NCI-H510A (cell line): ENCODE data around the gene EVI2A.
"Not testable (repeated sequence)": the region's sequence is repeated elsewhere in the genome, so short reads cannot be mapped to it uniquely, and the experiment has no call there.

ENCODE experiments used
- DNase-seq: peaks from one replicate; lab custom pipeline; 2025; lab: John Stamatoyannopoulos, UW

Gene EVI2A

DNA sequence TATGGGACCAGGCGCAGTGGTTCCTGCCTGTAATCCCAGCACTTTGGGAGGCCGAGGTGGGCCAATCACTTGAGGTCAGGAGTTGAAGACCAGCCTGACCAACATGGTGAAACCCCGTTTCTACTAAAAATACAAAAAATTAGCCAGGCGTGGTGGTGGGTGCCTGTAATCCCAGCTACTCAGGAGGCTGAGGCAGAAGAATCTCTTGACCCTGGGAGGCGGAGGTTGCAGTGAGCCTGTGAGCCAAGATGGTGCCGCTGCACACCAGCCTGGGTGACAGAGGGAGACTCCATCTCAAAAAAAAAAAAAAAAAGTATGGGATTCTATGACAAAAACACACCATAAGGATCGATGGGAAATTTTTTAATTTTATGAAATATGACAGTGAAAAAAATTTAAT, 9.2 kb downstream of the EVI2A start:
- not testable (repeated sequence) for DNase-seq

DNA sequence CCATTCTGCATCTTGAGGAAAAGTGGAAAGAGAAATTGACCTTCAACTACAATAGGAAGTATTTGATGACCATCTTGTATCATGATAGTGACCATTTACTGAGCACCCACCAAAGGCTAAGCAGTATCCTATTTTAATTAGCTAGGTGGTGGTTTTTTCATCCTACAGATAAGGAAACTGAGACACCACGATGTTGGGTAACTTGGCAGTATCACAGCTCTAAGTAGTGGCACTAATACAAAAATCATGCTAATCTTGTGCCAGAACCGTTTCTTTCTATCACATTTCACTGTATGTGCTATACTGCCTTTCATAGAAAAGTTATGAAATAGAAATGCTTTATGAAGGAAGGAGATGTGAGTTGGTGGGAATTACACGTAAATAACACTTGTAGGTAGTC, 9.9 kb downstream of the EVI2A start:
- DNase-seq: no peak

DNA sequence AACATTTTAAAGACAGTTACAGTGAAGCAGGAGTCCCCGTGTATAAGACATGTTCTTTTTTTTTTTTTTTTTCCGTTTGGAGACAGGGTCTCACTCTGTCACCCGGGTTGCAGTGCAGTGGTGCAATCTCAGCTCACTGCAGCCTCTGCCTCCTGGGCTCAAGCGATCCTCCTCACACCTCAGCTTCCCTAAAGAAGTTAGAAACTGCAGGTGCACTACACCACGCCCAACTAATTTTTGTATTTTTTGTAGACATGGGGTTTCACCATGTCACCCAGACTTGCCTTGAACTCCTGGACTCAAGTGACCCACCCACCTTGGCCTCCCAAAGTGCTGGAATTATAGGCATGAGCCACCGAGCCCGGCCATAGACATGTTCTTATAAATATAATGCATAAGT, 10.5 kb downstream of the EVI2A start:
- DNase-seq: no peak

DNA sequence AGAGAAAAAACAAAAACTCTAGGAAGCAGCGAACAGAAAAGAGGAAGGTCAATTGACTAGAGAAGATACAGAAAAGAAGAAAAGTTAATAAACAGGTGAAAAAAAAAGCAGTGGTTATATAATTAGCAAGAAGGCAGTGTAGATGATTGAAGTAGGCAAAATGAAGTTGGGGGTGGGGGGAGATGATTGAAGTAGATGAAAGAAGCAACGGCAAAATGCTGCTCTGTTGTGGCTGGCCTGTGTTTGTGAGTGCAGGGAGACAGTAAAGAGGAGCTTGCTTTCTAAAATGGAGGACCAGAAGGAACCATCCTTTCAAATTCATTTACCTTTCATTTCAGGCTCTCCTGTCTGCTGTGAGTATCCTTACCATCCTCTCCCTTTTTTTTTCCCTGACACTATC, 11.2 kb downstream of the EVI2A start:
- no peak for DNase-seq

DNA sequence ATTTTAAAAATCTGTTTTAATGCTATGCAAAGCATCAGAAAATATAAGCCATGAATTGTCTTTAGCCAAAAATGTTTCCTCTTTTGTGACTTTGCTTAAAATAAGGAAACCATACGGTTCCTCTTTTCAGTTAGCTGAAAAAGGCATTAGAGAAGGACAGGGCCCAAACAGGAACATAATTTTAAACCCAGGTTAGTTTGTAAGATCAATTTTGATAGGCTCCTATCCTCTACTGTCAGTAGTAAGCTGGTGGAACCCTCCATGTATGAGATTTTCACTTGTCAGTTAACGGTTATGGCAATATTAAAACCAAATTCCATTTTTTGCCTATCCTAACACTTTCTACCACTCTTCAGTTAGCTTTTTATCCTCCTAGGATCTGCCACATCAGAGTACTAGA, 11.9 kb downstream of the EVI2A start:
- DNase-seq: no peak

DNA sequence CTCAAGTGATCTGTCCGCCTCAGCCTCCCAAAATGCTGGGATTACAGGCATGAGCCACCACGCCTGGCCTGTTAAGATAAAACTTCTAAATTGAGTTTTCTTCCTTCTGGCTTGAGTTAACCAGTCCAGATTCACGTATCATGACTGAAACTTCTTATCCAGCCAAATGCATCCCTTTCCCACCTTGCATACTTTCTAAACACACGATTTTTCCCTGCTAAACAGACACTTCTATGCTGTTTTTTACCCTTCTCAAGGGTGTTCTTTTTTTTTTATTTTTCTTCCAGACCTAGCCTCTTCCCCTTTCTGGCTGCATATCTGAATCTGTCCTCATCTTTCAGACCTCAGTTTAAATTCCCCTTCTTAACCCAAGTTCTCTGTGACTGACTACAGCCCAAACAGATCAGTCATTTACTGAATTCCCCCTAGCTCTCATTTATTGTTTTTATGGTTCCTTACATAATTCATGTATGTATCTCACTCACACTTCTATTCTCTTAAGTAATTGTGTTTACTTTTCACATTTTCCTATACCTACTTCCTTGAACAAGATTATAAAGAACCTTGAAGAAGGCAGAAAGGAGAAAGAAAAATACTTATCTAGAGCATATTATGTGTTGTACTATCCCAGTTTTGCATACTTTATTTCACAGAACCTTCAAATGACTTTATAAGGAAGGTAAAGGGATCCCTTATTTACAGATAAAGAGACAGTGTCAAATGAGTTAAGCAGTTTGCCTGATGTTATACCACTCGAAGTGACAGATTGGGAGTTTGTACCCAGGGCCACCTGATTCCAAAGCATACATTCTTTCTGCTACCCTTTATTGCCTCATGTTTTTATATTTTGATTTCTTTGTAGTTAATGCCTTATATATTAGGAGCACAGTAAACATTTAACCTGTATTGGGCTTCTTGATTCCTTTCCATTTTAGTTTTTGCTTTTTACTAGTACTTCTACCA, 12.8 kb downstream of the EVI2A start:
- no peak for DNase-seq

DNA sequence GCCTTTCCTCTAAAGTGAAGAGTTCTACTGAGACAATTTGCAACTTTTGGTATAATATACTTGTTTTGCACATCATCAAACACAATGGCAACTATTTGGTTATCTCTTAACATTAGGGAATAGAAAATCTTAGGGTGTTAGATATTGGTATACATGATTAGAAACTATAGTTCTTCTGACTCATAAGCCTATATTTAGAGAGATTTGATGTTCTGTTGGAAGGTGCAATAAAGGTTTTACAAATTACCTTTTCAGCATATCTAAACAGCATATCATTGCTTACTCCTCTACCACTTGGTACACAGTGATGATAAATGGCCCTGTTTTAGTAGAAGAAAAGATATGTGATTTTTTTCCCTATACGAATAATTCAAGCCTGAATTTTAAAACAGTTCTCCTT, 13.8 kb downstream of the EVI2A start:
- DNase-seq: no peak

DNA sequence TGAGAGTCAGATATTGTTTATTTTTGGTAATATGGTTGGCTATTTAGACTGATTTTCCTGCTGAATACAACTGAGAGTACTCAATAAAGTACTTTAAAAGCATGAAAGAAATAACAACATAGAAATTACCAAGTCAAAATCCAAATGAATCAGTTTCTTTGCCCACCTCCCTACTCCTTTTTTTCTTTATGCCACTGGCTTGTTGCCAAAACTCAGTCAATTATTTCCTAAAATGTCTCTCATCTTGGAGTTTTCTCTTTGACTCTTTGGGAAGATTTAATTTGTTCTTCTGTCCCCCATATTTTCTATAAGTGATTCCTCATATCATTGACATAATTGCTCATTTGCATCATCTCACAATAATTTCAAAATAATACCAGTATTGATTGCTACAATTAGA, 21.8 kb downstream of the EVI2A start:
- no peak for DNase-seq

DNA sequence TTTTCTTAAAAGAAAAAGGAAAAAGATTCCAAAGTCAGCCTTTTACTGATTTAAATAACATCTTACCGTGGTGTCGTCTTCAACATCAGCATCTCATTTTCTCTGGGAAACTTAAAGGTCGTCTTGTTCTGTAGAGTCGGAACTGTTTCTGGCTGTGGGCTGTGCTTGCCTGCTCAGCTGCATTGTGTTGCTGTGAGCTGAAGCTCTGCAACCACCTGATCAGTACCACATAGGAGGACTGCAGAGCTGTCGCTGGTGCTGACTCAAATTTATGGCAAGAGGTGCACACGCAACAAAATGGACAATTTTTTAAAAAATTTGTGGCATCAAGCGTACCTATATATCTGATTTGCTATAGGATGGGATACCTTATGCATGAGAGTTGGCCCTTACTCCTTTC, 24.3 kb downstream of the EVI2A start, which contains the start of gene OMG:
OMG (minus strand) TSS at position 150 of the 400 bp plus-strand sequence. CDS start 908 bp downstream, outside the sequence.
- no peak for DNase-seq

DNA sequence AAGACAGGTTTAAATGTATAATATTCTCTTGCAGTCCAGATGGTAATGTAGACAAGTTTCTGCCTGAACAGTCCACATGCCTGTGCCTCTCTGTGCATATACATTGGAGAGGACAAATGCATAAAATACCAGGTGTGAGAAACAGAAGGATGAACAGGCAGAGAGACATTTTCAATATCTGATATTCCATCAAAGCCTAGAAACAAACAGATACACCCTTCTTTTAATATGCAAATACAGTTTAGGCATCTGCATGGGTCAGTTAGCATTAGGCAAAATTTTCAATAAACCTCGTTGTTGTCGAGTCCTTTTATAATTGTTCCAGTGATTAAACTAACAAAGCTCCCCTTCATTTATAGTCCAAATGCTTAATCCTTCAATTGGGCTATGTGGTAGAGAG, 25.3 kb downstream of the EVI2A start:
- no peak for DNase-seq

DNA sequence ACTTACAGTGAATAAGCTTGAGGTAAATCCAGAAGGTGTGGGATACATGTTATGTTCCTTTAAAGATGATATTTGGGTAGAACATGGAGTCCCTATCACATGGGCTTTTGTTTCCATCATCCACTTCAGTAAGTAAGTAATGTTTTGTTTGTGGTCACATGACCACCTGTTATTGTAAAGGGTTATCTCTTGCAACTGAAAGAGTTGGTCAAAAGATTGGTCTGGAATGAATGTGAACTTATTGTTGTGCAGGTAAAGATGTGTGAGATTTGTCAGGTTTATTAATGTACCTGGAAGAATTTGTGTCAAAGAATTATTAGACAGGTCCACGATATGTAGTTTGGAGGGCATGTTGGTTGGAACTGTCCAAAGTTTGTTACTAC, 25.9 kb downstream of the EVI2A start:
- DNase-seq: no peak

DNA sequence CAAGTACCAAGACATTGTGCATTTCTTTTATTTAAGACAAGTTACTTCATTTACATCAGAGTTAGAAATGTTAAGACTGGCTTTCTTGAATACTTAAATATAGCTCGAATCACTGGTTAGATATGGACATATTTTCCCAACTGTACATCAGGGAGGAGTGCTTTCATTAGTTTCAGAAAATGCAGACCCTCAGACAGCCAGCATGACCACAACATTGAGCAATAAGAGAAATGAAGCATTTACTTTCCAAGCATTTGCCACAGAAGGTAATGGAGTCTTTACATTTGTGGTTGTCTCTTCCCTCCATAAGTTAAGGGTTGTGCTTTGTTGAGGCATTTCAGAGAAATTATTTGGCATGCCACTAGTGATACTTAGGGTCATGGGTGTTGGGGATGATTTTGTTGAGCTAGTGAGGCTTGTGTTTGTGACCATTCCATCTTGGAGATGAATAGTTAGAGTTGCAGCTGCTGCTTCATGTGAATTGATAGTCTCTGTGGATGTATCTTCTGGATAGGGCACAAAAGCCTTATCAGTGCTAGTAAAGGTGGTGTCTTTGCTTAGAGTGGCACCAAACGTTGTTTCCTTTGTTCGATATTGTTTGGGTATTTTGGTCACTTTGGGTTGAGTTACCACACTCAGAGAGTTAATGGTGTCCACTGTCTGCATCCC, 26.5 kb downstream of the EVI2A start:
- no peak for DNase-seq

DNA sequence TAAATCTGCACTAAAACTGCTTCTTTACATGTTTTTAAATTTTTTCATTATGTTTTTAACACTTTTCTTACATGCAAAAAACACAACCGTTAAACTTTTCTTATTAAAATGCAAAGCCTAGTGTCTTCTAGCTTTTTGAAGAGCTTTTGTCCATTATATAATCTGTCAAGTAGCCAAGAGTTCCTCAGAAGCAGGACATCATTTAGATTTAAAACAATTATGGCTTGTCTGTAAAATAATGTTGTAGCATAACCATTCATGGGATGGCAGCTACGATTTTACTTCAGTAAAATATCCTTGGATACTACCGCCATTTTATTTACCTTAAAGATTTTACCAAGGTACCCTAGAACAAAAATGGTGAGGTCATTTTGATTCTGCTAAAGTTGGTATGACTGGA, 27.2 kb downstream of the EVI2A start:
- DNase-seq: no peak

DNA sequence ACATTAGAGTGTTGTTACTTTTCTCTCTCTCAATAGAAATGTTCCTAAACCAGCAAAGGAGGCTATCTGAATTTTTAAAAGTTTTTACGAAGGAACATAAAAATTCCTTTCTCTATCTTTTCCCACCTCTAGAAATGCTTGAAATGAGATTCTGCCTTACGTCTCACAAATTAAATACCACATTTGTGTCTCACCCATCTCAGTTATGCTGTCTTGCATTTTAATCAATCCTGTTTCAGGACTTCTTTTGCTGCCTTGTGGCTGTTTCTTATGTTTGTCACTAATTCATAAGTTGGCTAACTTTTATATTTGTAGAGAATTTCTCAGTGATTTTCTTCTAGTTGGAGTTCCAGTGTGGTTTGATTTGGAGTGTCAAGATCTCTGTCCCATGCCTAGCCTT, 27.8 kb downstream of the EVI2A start:
- no peak for DNase-seq

DNA sequence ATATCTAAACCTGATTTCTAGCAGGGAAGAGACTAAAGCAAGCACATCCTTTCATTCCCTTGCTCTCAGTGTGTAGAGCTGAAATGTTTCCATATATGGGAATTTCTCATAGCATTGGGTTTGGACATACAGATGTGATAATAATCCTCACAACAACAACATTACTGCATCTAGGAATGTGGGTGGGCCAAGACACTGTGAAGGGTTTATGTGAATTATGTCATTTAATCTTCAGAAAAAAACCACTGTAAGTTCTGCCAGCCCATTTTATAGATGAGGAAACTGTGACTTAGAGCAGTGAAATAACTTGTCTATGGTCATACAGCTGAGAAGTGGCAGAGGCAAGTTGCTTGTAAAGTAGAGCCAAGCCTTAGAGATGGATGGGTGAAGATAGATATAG, 29.6 kb downstream of the EVI2A start:
- DNase-seq: no peak

DNA sequence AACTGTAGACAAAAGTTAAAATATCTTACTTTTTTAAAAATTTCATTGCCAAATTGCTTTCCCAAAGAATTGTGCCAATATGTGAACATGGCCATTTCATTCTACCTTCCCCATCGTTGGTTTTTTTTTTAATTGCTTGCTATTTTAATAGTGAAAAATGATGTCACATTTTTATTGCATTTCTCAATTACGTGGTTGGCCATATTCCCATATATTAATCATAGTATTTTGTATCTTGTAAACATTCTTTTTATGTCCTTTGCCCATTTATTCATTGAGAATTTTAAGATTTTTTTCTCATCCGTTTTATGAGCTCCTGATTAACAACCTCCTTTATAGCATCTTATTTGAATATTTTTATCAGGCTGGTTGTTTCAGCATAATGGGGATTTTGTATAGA, 31.6 kb downstream of the EVI2A start:
- no peak for DNase-seq

DNA sequence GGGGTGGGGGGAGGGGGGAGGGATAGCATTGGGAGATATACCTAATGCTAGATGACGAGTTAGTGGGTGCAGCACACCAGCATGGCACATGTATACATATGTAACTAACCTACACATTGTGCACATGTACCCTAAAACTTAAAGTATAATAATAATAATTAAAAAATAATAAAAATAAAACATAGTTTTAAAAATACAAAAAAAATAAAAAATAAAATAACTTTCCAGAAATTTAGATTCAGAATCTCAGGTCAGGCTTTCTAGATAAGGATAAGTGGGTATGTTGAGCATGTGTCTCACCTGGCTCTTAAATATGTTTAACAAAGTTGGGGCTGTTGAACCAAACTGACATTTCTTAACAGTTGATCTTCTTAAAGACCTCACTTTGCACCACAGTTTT, 33.5 kb downstream of the EVI2A start:
- DNase-seq: not testable (repeated sequence)

DNA sequence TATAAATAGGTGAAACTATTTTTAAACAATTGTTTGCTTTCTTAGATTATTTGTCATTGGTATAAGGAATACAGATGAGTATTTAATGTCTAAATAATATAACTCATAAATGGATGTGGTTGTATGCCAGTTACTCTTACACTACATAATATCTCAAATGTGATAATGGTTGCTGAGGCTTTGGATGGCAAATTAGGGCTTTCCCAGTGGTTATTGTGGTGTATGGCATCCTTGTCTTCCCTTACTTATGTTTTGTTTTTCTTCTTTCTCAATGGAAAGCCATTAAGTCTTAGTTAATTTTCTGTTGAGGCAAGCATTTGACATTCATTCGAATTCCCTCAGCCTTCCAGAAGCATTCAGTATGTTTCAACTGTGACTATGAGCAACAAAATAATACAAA, 34.8 kb downstream of the EVI2A start:
- no peak for DNase-seq

DNA sequence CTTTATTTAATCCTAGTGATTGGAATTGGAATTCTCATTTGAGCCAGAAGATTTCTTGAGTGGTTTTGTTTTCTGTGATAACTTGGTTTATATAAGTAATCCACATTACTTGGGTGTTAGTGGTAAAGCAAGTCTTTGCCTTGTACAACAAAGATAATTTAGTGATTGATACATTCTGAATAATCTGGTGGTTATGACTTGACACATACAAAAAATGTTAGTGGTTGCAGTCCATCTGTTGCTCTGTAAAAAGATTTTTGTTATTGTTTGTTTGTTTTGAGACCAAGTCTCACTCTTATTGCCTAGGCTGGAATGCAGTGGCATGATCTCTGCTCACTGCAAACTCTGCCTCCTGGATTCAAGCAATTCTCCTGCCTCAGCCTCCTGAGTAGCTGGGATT, 37.6 kb downstream of the EVI2A start:
- no peak for DNase-seq

DNA sequence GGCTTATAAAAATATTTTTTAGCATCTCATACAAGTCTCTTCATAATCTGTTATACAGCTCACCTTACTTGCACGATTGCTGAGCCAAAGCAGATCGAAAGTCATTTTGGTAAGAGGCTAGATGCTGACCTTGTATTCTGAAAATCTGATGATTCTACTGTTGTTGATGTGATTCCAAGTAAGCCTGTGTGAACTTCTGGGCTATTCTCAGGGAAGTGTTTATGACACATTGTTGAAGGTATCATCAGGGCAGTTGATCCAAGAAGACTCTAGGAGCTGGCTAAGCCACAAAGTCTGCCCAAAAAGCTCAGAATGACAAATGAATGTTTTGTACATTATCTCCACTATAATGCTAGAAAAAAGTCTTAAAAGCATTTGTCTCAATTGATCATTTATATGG, 40.4 kb downstream of the EVI2A start:
- no peak for DNase-seq

DNA sequence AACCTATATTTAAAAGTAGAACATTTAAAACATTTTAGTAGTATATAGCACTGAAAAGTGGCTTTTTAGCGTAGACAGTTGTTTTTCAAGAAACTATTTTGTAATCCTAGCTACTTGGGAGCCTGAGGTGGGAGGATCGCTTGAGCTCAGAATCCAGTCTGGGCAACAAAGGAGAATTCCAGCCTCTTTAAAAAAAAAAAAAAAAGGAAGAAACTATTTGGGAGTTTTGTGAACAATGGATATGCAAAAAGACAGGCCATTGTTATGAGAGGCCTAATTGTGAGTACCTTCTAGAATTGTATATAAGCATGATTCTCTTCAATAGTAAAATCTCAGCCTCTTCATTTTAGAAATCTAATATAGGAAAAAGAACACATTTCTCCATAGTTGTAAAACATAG, 42.0 kb downstream of the EVI2A start:
- no peak for DNase-seq

DNA sequence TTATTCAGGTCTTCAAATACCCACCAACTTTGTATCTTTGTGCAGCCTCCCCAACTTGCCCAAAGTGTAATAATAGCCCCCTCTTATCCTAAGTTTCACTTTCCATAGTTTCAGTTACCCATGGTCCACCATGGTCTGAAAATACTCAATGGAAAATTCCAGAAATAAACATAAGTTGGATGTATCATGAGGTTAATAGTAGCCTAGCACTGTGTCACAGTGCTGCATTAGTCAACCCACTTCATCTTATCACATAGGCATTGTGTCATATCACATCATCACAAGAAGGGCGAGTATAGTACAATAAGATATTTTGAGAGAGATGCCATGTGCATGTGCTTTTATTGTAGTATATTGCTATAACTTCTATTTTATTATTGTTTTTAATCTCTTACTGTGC, 46.3 kb downstream of the EVI2A start:
- no peak for DNase-seq

DNA sequence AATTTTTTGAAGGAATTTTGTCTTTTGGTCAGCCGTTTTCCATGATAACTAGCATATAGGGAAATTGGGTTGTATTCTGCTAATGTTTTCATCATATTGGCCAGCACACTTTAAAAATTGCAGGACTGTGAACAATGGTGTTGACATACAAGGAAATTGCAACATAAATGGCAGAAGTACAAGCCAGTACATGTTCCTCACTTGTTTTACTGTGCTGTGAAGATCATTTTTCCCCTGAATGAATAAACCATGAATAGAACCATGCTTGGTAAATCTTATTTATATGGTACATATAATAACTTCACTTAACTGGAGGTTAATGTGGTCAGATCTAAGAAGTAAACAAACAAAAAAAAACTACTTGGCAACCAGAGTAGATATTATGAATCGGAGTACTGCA, 47.2 kb downstream of the EVI2A start:
- no peak for DNase-seq

DNA sequence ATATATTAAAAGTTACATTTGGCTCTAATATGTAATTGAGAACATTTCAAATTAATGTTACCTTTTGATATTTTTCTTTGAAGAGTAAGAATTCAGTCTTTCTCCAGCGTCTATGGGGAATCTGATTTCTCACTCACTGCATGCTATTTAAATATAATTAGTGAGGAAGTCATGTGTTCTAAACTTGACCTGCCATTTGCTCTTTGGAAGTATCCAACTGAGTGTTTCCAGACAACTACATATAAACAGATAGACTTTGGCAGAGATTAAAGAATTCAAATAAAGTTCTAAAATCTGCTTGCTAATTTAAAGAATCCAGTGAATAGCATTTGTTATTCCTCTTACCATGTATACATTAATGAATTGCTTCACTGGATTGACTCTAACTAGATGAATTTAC, 47.9 kb downstream of the EVI2A start:
- no peak for DNase-seq
